ENCODE results near the gene MAPK9.

The MAPK9 gene

DNA sequence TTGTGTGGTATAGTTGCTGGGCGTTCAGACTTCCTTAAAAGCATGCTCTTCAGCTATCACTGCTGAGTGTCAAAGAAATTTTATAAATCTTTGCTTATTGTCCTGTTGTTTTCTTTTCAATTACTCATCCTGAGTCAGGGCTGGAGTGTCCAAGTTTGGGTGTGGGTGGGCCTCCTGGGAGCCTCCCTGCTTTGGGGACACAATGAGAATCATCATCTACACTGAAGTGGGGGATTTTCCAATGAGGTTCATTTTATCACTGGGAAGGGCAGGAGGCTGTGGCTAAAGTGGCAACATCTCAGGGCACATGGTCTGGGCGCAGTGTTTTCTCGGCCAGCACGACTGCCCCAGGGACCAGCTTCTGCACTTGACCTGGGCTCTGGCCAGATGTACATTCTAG is 41.8 kb upstream of the MAPK9 start:
- H2AFZ ChIP-seq (ENCODE audit: low read length), result no peak overlapping the region
- H4K20me1 ChIP-seq (ENCODE audit: insufficient read depth, low read length, poor library complexity, severe bottlenecking), result no peaks in the 10 kb centered on the region
- no peak overlapping the region for H3K9ac ChIP-seq (ENCODE audit: low read depth, low read length, poor library complexity, severe bottlenecking)
- H3K4me1 ChIP-seq (ENCODE audit: insufficient read depth, low read length, poor library complexity, severe bottlenecking), result no peaks in the 10 kb centered on the region
- H3K4me3 ChIP-seq (ENCODE audit: low read length, poor library complexity, severe bottlenecking), result no peak overlapping the region
- H3K4me2 ChIP-seq (ENCODE audit: low read depth, low read length, poor library complexity, severe bottlenecking), result no peak overlapping the region
- no peak for TF ChIP-seq EZH2phosphoT487 (IDR thresholded peaks at IDR 0.05; ENCODE audit: borderline replicate concordance)
- TF ChIP-seq, protein P1, sequence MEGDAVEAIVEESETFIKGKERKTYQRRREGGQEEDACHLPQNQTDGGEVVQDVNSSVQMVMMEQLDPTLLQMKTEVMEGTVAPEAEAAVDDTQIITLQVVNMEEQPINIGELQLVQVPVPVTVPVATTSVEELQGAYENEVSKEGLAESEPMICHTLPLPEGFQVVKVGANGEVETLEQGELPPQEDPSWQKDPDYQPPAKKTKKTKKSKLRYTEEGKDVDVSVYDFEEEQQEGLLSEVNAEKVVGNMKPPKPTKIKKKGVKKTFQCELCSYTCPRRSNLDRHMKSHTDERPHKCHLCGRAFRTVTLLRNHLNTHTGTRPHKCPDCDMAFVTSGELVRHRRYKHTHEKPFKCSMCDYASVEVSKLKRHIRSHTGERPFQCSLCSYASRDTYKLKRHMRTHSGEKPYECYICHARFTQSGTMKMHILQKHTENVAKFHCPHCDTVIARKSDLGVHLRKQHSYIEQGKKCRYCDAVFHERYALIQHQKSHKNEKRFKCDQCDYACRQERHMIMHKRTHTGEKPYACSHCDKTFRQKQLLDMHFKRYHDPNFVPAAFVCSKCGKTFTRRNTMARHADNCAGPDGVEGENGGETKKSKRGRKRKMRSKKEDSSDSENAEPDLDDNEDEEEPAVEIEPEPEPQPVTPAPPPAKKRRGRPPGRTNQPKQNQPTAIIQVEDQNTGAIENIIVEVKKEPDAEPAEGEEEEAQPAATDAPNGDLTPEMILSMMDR (conservative IDR thresholded peaks at IDR 0.05; ENCODE audit: low read length), result no peak
- H3F3A ChIP-seq (ENCODE audit: low read depth), result no peaks in the 10 kb centered on the region
- H3K9me2 ChIP-seq (replicated peaks; ENCODE audit: low read depth, low read length), result no peaks in the 10 kb centered on the region
- no peaks in the 10 kb centered on the region for H3K79me2 ChIP-seq (ENCODE audit: insufficient read depth, low read length)
- H3K36me3 ChIP-seq (ENCODE audit: insufficient read depth, low read length), result no peaks in the 10 kb centered on the region
- no peaks in the 10 kb centered on the region for H3K27me3 ChIP-seq (ENCODE audit: insufficient read depth, low read length, poor library complexity, severe bottlenecking)
- no peaks in the 10 kb centered on the region for H3K9me3 ChIP-seq (ENCODE audit: insufficient read depth, low read depth, low read length)

- no peak for TF ChIP-seq EZH2phosphoT487 (IDR thresholded peaks at IDR 0.05; ENCODE audit: borderline replicate concordance)
- TF ChIP-seq, protein P1 (conservative IDR thresholded peaks at IDR 0.05; ENCODE audit: low read length), result no peak
- no peaks in the 10 kb centered on the region for H3K9me2 ChIP-seq (replicated peaks; ENCODE audit: low read depth, low read length)
- no peaks in the 10 kb centered on the region for H3K36me3 ChIP-seq (ENCODE audit: insufficient read depth, low read length)
- no peak overlapping the region for H3K9ac ChIP-seq (ENCODE audit: low read depth, low read length, poor library complexity, severe bottlenecking)
- no peak overlapping the region for H2AFZ ChIP-seq (ENCODE audit: low read length)
- H3K4me3 ChIP-seq (ENCODE audit: low read length, poor library complexity, severe bottlenecking), result no peak overlapping the region
- no peaks in the 10 kb centered on the region for H4K20me1 ChIP-seq (ENCODE audit: insufficient read depth, low read length, poor library complexity, severe bottlenecking)
- no peaks in the 10 kb centered on the region for H3K4me1 ChIP-seq (ENCODE audit: insufficient read depth, low read length, poor library complexity, severe bottlenecking)
- H3K27me3 ChIP-seq (ENCODE audit: insufficient read depth, low read length, poor library complexity, severe bottlenecking), result no peaks in the 10 kb centered on the region
- H3K79me2 ChIP-seq (ENCODE audit: insufficient read depth, low read length), result no peaks in the 10 kb centered on the region
- no peak overlapping the region for H3K4me2 ChIP-seq (ENCODE audit: low read depth, low read length, poor library complexity, severe bottlenecking)
- no peaks in the 10 kb centered on the region for H3F3A ChIP-seq (ENCODE audit: low read depth)
- no peaks in the 10 kb centered on the region for H3K9me3 ChIP-seq (ENCODE audit: insufficient read depth, low read depth, low read length)
Observed at GRCh38 chr5:180332861-180333260, 41.0 kb upstream of the MAPK9 start.

GRCh38 chr5:180332051-180332517 is 40.2 kb upstream of the MAPK9 start:
- TF ChIP-seq EZH2phosphoT487 (IDR thresholded peaks at IDR 0.05; ENCODE audit: borderline replicate concordance), result no peak
- TF ChIP-seq, protein P1 (conservative IDR thresholded peaks at IDR 0.05; ENCODE audit: low read length), result no peak
- H3K4me2 ChIP-seq (ENCODE audit: low read depth, low read length, poor library complexity, severe bottlenecking), result no peak overlapping the region

More at GRCh38 chr5:180332051-180332517, 40.2 kb upstream of the MAPK9 start:
- Histone ChIP-seq H3K4me1 (ENCODE audit: insufficient read depth, low read length, poor library complexity, severe bottlenecking) (no peaks in the 10 kb centered on the region), H3K36me3 (ENCODE audit: insufficient read depth, low read length) (no peaks in the 10 kb centered on the region), H3K9ac (ENCODE audit: low read depth, low read length, poor library complexity, severe bottlenecking) (no peak overlapping the region), H4K20me1 (ENCODE audit: insufficient read depth, low read length, poor library complexity, severe bottlenecking) (no peaks in the 10 kb centered on the region), H3K9me2 (replicated peaks; ENCODE audit: low read depth, low read length) (no peaks in the 10 kb centered on the region), H3K9me3 (ENCODE audit: insufficient read depth, low read depth, low read length) (no peaks in the 10 kb centered on the region), H3F3A (ENCODE audit: low read depth) (no peaks in the 10 kb centered on the region), H3K27me3 (ENCODE audit: insufficient read depth, low read length, poor library complexity, severe bottlenecking) (no peaks in the 10 kb centered on the region), H3K79me2 (ENCODE audit: insufficient read depth, low read length) (no peaks in the 10 kb centered on the region), H3K4me3 (ENCODE audit: low read length, poor library complexity, severe bottlenecking) (no peak overlapping the region), H2AFZ (ENCODE audit: low read length) (no peak overlapping the region)

All from Loucy (cell line).